ENCODE measurements around the gene BCL11B. TPM values are rescaled to one million over a fixed set of nuclear protein-coding genes. Genes with fewer than 3 reads are reported as not detected.

Gene BCL11B
- total RNA-seq, 1 donor from 2014 or later = 2.6 TPM

- Mint-ChIP-seq H3K4me3 (ENCODE audit: unreplicated experiment) (no peak overlapping the region), H3K36me3 (ENCODE audit: unreplicated experiment) (peaks cover 9% of the 10 kb centered on the region), H3K9me3 (ENCODE audit: unreplicated experiment) (no peaks in the 10 kb centered on the region), H3K4me1 (ENCODE audit: low read depth, unreplicated experiment) (peaks cover 8% of the 10 kb centered on the region), H3K27me3 (ENCODE audit: unreplicated experiment) (no peaks in the 10 kb centered on the region), H3K27ac (ENCODE audit: unreplicated experiment) (no peak overlapping the region)
- no peak for TF ChIP-seq CTCF (IDR thresholded peaks at IDR 0.05; ENCODE audit: partially characterized antibody, unreplicated experiment)
- DNase-seq = no peak
Observed at GRCh38 chr14:99159341-99160340, 112.4 kb downstream of the BCL11B start.

GRCh38 chr14:99158646-99159165 lies 113.3 kb downstream of the BCL11B start:
- no peak overlapping the region for H3K27ac Mint-ChIP-seq (ENCODE audit: unreplicated experiment)
- no peaks in the 10 kb centered on the region for H3K9me3 Mint-ChIP-seq (ENCODE audit: unreplicated experiment)
- peaks cover 8% of the 10 kb centered on the region for H3K4me1 Mint-ChIP-seq (ENCODE audit: low read depth, unreplicated experiment)
- H3K27me3 Mint-ChIP-seq (ENCODE audit: unreplicated experiment) = no peaks in the 10 kb centered on the region
- no peak overlapping the region for H3K4me3 Mint-ChIP-seq (ENCODE audit: unreplicated experiment)
- no peak for DNase-seq
- TF ChIP-seq CTCF (IDR thresholded peaks at IDR 0.05; ENCODE audit: partially characterized antibody, unreplicated experiment) = no peak
- H3K36me3 Mint-ChIP-seq (ENCODE audit: unreplicated experiment) = peaks cover 9% of the 10 kb centered on the region

- H3K27me3 Mint-ChIP-seq (ENCODE audit: unreplicated experiment) = no peaks in the 10 kb centered on the region
- no peaks in the 10 kb centered on the region for H3K9me3 Mint-ChIP-seq (ENCODE audit: unreplicated experiment)
- H3K4me1 Mint-ChIP-seq (ENCODE audit: low read depth, unreplicated experiment) = peaks cover 8% of the 10 kb centered on the region
- no peak overlapping the region for H3K4me3 Mint-ChIP-seq (ENCODE audit: unreplicated experiment)
- H3K27ac Mint-ChIP-seq (ENCODE audit: unreplicated experiment) = no peak overlapping the region
- DNase-seq = no peak
- TF ChIP-seq CTCF (IDR thresholded peaks at IDR 0.05; ENCODE audit: partially characterized antibody, unreplicated experiment) = no peak
- H3K36me3 Mint-ChIP-seq (ENCODE audit: unreplicated experiment) = peaks cover 9% of the 10 kb centered on the region
Observed at GRCh38 chr14:99158150-99158549, 113.8 kb downstream of the BCL11B start.

- Mint-ChIP-seq H3K36me3 (ENCODE audit: unreplicated experiment) (peaks cover 9% of the 10 kb centered on the region), H3K27me3 (ENCODE audit: unreplicated experiment) (no peaks in the 10 kb centered on the region), H3K4me1 (ENCODE audit: low read depth, unreplicated experiment) (peaks cover 8% of the 10 kb centered on the region), H3K27ac (ENCODE audit: unreplicated experiment) (no peak overlapping the region), H3K4me3 (ENCODE audit: unreplicated experiment) (no peak overlapping the region), H3K9me3 (ENCODE audit: unreplicated experiment) (no peaks in the 10 kb centered on the region)
- DNase-seq = no peak
- no peak for TF ChIP-seq CTCF (IDR thresholded peaks at IDR 0.05; ENCODE audit: partially characterized antibody, unreplicated experiment)
Observed at GRCh38 chr14:99157676-99158075, 114.3 kb downstream of the BCL11B start.

- DNase-seq = no peak
- Mint-ChIP-seq H3K4me3 (ENCODE audit: unreplicated experiment) (no peak overlapping the region), H3K4me1 (ENCODE audit: low read depth, unreplicated experiment) (peaks cover 8% of the 10 kb centered on the region), H3K27me3 (ENCODE audit: unreplicated experiment) (no peaks in the 10 kb centered on the region), H3K9me3 (ENCODE audit: unreplicated experiment) (no peaks in the 10 kb centered on the region), H3K36me3 (ENCODE audit: unreplicated experiment) (peaks cover 9% of the 10 kb centered on the region), H3K27ac (ENCODE audit: unreplicated experiment) (no peak overlapping the region)
- TF ChIP-seq CTCF (IDR thresholded peaks at IDR 0.05; ENCODE audit: partially characterized antibody, unreplicated experiment) = no peak
Observed at GRCh38 chr14:99157246-99157645, 114.8 kb downstream of the BCL11B start.

Measured in glutamatergic neuron (in vitro differentiated cells).